Activated T-helper 1 cell treated with anti-CD3 and anti-CD28 coated beads, Interleukin-12 subunit alpha, Interleukin-12 subunit beta, Interleukin-2, Interleukin-4 antibody, amounts not matched to agents 30 ng/mL and 10 ng/mL and 1 ng/mL, durations not matched to agents 14 hours and 24 hours and 36 hours (primary cell): ENCODE results near the gene SPEN. TPM values are rescaled to one million over a fixed set of nuclear protein-coding genes. Genes with fewer than 3 reads are reported as not detected.
"Not testable (repeated sequence)": the region's sequence is repeated elsewhere in the genome, so short reads cannot be mapped to it uniquely, and the experiment has no call there.

Source experiments
- DNase-seq: peaks from one replicate; pipeline ENCODE4 v3.0.0; 2021; ENCODE audit warnings: low spot score
- H3K27ac Mint-ChIP-seq: one replicate; pipeline ENCODE4 v1.8.0; 2021; ENCODE audit warnings: mild to moderate bottlenecking, mixed read lengths
- H3K27me3 Mint-ChIP-seq: one replicate; pipeline ENCODE4 v1.8.0; 2022; ENCODE audit warnings: mild to moderate bottlenecking, moderate library complexity, mixed read lengths; ENCODE audit not compliant: insufficient read depth
- H3K36me3 Mint-ChIP-seq: one replicate; pipeline ENCODE4 v1.8.0; 2021; ENCODE audit warnings: low read depth, mixed read lengths
- H3K4me1 Mint-ChIP-seq: one replicate; pipeline ENCODE4 v1.8.0; 2021; ENCODE audit warnings: low read depth, mixed read lengths
- H3K4me3 Mint-ChIP-seq: one replicate; pipeline ENCODE4 v1.8.0; 2021; ENCODE audit warnings: mild to moderate bottlenecking, moderate library complexity, mixed read lengths
- H3K9me3 Mint-ChIP-seq: one replicate; pipeline ENCODE4 v1.8.0; 2021; ENCODE audit warnings: mixed read lengths
- intact Hi-C: fragments of 100-400 bp; cut with micrococcal nuclease; formaldehyde crosslinking; loops from one replicate; pipeline ENCODE4 v1.15.1; 2024
- total RNA-seq: library from RNA; stranded (reverse); gene quantifications from 2 replicates; pipeline ENCODE4 v1.2.3, GENCODE V29; 2022

SPEN gene
- total RNA-seq, 1 donor from 2014 or later: 81.9 TPM

DNA sequence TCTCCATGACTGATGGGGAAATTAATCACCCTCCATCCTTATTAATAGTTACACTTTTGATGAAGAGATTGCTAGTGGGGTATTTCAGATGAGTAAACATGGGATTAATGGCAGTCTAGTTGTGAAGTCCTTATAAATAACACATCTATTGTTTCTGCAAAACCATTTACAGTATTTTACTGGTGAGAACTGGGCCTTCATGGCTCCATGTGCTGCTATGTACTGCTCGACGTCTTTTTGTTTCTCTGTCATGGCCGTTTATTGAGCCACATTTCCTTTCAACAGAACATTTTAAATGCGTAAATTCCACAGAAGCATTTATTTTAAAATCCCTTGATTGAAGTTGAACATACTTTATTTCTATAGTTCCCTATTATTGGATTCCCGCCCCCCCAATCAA is 34.5 kb downstream of the SPEN start:
- Mint-ChIP-seq H3K4me1 (peaks cover 50% of the 10 kb centered on the region), H3K36me3 (peaks cover 24% of the 10 kb centered on the region), H3K9me3 (no peaks in the 10 kb centered on the region), H3K27me3 (no peaks in the 10 kb centered on the region), H3K27ac (no peak overlapping the region), H3K4me3 (no peak overlapping the region)
- no peak for DNase-seq
- intact Hi-C loops: loop anchor here (5.0 kb wide), 1 partner anchor 35 kb away; no protein-coding TSS in a partner anchor

GRCh38 chr1:15882665-15883064 is 35.2 kb downstream of the SPEN start:
- Mint-ChIP-seq H3K27me3 (no peaks in the 10 kb centered on the region), H3K9me3 (no peaks in the 10 kb centered on the region), H3K4me3 (no peak overlapping the region), H3K4me1 (peaks cover 51% of the 10 kb centered on the region), H3K36me3 (peaks cover 24% of the 10 kb centered on the region), H3K27ac (no peak overlapping the region)
- intact Hi-C loops: loop anchor here (5.0 kb wide), 1 partner anchor 35 kb away; no protein-coding TSS in a partner anchor
- no peak for DNase-seq

DNA sequence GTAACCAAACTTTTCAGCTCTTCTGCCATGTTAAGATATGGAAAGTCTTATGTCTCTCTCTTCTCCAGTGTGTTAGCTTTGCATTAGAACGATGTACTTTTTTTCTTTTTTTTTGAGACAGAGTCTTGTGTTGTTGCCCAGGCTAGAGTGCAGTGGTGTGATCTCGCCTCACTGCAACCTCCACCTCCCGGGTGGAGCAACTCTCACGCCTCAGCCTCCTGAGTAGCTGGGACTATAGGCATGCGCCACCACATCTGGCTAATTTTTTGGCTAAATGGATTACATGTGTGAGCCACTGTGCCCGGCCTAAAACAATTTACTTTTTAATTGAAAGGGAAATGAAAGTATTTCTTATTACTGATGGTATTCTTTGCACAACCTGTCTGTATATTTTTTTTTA is 35.8 kb downstream of the SPEN start:
- H3K4me1 Mint-ChIP-seq: peaks cover 51% of the 10 kb centered on the region
- no peaks in the 10 kb centered on the region for H3K27me3 Mint-ChIP-seq
- no peak overlapping the region for H3K4me3 Mint-ChIP-seq
- H3K36me3 Mint-ChIP-seq: peaks cover 22% of the 10 kb centered on the region
- H3K27ac Mint-ChIP-seq: peak overlapping the region; percentile 63
- intact Hi-C loops: loop anchor here (5.0 kb wide), 1 partner anchor 34 kb away; no protein-coding TSS in a partner anchor
- no peak for DNase-seq
- no peaks in the 10 kb centered on the region for H3K9me3 Mint-ChIP-seq

DNA sequence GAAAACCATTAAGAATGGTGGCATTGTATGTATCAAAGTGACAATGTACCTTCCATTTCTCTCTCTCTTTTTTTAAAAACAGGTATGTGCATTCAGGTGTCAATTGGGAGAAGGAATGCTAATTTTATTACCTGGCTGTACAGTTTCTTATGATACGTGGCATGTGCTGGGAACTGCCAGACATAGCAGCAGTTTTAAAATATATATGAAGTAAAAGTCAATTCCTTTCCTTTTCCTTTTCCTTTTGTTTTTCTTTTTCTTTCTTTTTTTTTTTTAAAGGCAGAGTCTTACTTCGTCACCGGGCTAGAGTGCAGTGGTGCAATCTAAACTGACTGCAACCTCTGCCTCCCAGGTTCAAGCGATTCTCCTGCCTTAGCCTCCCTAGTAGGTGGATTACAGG is 37.0 kb downstream of the SPEN start:
- no peaks in the 10 kb centered on the region for H3K9me3 Mint-ChIP-seq
- no peaks in the 10 kb centered on the region for H3K27me3 Mint-ChIP-seq
- H3K36me3 Mint-ChIP-seq: peaks cover 22% of the 10 kb centered on the region
- intact Hi-C loops: loop anchor here (5.0 kb wide), 1 partner anchor 33 kb away; no protein-coding TSS in a partner anchor
- H3K4me3 Mint-ChIP-seq: no peak overlapping the region
- no peak overlapping the region for H3K27ac Mint-ChIP-seq
- no peak for DNase-seq
- peaks cover 51% of the 10 kb centered on the region for H3K4me1 Mint-ChIP-seq

- Mint-ChIP-seq H3K27me3 (no peaks in the 10 kb centered on the region), H3K4me3 (no peak overlapping the region), H3K27ac (no peak overlapping the region), H3K4me1 (peaks cover 51% of the 10 kb centered on the region), H3K36me3 (peaks cover 25% of the 10 kb centered on the region), H3K9me3 (no peaks in the 10 kb centered on the region)
- DNase-seq: no peak
- intact Hi-C loops: no loop called here
Measured at GRCh38 chr1:15885269-15885668, 37.8 kb downstream of the SPEN start.

GRCh38 chr1:15885701-15886610 is 38.4 kb downstream of the SPEN start:
- DNase-seq: no peak
- H3K36me3 Mint-ChIP-seq: peaks cover 25% of the 10 kb centered on the region
- H3K27ac Mint-ChIP-seq: no peak overlapping the region
- intact Hi-C loops: no loop called here
- no peaks in the 10 kb centered on the region for H3K9me3 Mint-ChIP-seq
- peaks cover 46% of the 10 kb centered on the region for H3K4me1 Mint-ChIP-seq
- no peaks in the 10 kb centered on the region for H3K27me3 Mint-ChIP-seq
- H3K4me3 Mint-ChIP-seq: peak overlapping the region; percentile 46

- H3K36me3 Mint-ChIP-seq: peaks cover 23% of the 10 kb centered on the region
- H3K27me3 Mint-ChIP-seq: no peaks in the 10 kb centered on the region
- no peaks in the 10 kb centered on the region for H3K9me3 Mint-ChIP-seq
- H3K27ac Mint-ChIP-seq: no peak overlapping the region
- no peak overlapping the region for H3K4me3 Mint-ChIP-seq
- peaks cover 42% of the 10 kb centered on the region for H3K4me1 Mint-ChIP-seq
- no peak for DNase-seq
- intact Hi-C loops: no loop called here
Measured at GRCh38 chr1:15886611-15887167, 39.2 kb downstream of the SPEN start.

DNA sequence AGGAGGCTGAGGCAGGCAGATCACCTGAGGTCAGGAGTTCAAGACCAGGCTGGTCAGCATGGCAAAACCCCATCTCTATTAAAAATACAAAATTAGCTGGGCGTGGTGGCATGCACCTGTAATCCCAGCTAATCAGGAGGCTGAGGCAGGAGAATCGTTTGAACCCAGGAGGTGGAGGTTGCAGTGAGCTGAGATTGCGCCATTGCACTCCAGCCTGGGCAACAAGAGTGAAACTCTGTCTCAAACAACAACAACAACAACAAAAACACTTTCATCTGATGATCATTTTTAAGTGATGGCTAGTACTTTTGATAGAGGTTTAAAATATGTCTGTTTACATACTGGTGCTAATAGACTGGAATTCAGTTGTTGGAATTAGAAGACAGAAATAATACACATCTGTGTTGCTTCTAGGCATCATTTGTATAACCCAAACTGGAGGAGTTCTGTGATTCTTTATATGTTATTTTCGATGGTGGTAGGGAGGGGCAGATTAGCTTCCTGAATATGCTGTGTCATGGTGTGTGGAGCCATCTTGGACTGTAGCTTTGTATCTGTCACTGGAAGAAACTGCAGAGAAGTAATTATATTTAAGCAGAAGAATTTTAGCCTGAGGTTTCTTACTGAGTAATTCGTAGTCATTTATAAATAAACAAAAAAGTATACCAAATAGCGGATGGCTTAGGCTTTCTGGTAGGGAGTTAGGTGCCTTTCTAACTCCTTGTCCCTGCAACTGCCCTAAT is 45.5 kb downstream of the SPEN start:
- not testable (repeated sequence) for H3K9me3 Mint-ChIP-seq, DNase-seq, H3K4me3 Mint-ChIP-seq, H3K27me3 Mint-ChIP-seq
- H3K27ac Mint-ChIP-seq: peak overlapping the region; percentile 76
- peaks cover 25% of the 10 kb centered on the region for H3K36me3 Mint-ChIP-seq
- peaks cover 31% of the 10 kb centered on the region for H3K4me1 Mint-ChIP-seq
- intact Hi-C loops: loop anchor here (2.0 kb wide), 1 partner anchor 24 kb away; no protein-coding TSS in a partner anchor

DNA sequence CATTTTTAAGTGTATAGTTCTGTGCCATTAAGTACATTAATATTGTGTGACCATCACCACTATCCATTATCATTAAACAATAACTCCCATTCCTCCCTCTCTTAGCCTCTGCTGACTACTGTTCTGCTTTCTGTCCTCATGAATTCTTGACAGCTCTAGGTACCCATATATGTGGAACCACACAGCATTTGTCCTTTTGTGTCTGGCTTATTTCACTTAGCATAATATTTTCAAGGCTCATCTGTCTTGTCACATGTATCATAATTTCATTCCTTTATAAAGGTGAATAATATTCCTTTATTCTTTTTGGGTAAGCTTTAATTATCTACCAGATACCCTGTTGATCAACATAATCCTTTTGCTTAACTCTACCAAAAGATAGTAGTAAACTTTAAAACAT is 47.7 kb downstream of the SPEN start:
- peaks cover 20% of the 10 kb centered on the region for H3K36me3 Mint-ChIP-seq
- H3K4me3 Mint-ChIP-seq: peak overlapping the region; percentile 42
- no peaks in the 10 kb centered on the region for H3K27me3 Mint-ChIP-seq
- H3K4me1 Mint-ChIP-seq: peaks cover 40% of the 10 kb centered on the region
- H3K9me3 Mint-ChIP-seq: no peaks in the 10 kb centered on the region
- no peak overlapping the region for H3K27ac Mint-ChIP-seq
- intact Hi-C loops: no loop called here
- DNase-seq: no peak

GRCh38 chr1:15896841-15897610 is 49.5 kb downstream of the SPEN start:
- H3K4me3 Mint-ChIP-seq, intact Hi-C loops, H3K9me3 Mint-ChIP-seq, H3K27ac Mint-ChIP-seq, DNase-seq, H3K27me3 Mint-ChIP-seq: not testable (repeated sequence)
- Mint-ChIP-seq H3K4me1 (peaks cover 40% of the 10 kb centered on the region), H3K36me3 (peaks cover 18% of the 10 kb centered on the region)

GRCh38 chr1:15899266-15899665 is 51.8 kb downstream of the SPEN start:
- Mint-ChIP-seq H3K9me3 (no peaks in the 10 kb centered on the region), H3K36me3 (peaks cover 11% of the 10 kb centered on the region), H3K27ac (no peak overlapping the region), H3K4me3 (no peak overlapping the region), H3K4me1 (peaks cover 29% of the 10 kb centered on the region), H3K27me3 (no peaks in the 10 kb centered on the region)
- DNase-seq: no peak
- intact Hi-C loops: no loop called here

GRCh38 chr1:15900662-15901279 is 53.3 kb downstream of the SPEN start:
- Mint-ChIP-seq H3K4me1 (peaks cover 24% of the 10 kb centered on the region), H3K4me3 (no peak overlapping the region), H3K27ac (no peak overlapping the region), H3K9me3 (no peaks in the 10 kb centered on the region), H3K36me3 (peaks cover 7% of the 10 kb centered on the region), H3K27me3 (no peaks in the 10 kb centered on the region)
- intact Hi-C loops: no loop called here
- DNase-seq: no peak
